Spleen (tissue), 11 donors: ENCODE measurements around the gene TBX4. TPM values are rescaled to one million over a fixed set of nuclear protein-coding genes. Genes with fewer than 3 reads are reported as not detected.
"Not testable (repeated sequence)": the region's sequence is repeated elsewhere in the genome, so short reads cannot be mapped to it uniquely, and the experiment has no call there.

ENCODE experiments used
- DNase-seq: peaks from one replicate; pipeline ENCODE4 v3.0.0-alpha.2; 2020
- H3K27ac ChIP-seq, 8 donors: fragments of 200-600 bp; sonication (generic) in 7 of 8; 1 replicate in 4 of 8; 2 replicates in 4 of 8; pipeline versions ENCODE4 v1.5.0 to v1.8.0; 2016 to 2021; ENCODE audit warnings: inconsistent platforms in 4 of 8, mild to moderate bottlenecking in 4 of 8, moderate library complexity in 1 of 8
- H3K27me3 ChIP-seq, 7 donors: fragments of 200-600 bp; sonication (generic) in 6 of 7; replicated peaks in 1 of 7; 1 replicate in 4 of 7; 2 replicates in 3 of 7; pipeline versions ENCODE4 v1.5.0 to v1.8.0; 2016 to 2021; ENCODE audit warnings: inconsistent platforms in 3 of 7, mild to moderate bottlenecking in 1 of 7
- H3K36me3 ChIP-seq, 6 donors: fragments of 200-600 bp; sonication (generic) in 5 of 6; 1 replicate in 4 of 6; 2 replicates in 2 of 6; pipeline versions ENCODE4 v1.5.0 to v1.8.0; 2016 to 2021; ENCODE audit warnings: inconsistent platforms in 2 of 6
- H3K4me1 ChIP-seq, 6 donors: fragments of 200-600 bp; sonication (generic) in 5 of 6; 1 replicate in 3 of 6; 2 replicates in 3 of 6; pipeline versions ENCODE4 v1.5.0 to v1.8.0; 2016 to 2021; ENCODE audit warnings: inconsistent platforms in 3 of 6
- H3K4me3 ChIP-seq, 8 donors: fragments of 200-600 bp; sonication (generic) in 7 of 8; 1 replicate in 4 of 8; 2 replicates in 4 of 8; pipeline versions ENCODE4 v1.5.0 to v1.8.0; 2016 to 2021; ENCODE audit warnings: inconsistent platforms in 4 of 8, mild to moderate bottlenecking in 4 of 8, moderate library complexity in 2 of 8
- H3K9me3 ChIP-seq, 8 donors: fragments of 200-600 bp; sonication (generic) in 7 of 8; 1 replicate in 4 of 8; 2 replicates in 4 of 8; pipeline versions ENCODE4 v1.5.0 to v1.8.0; 2016 to 2021; ENCODE audit warnings: inconsistent platforms in 4 of 8
- CTCF ChIP-seq, 11 experiments: fragments of 200-600 bp in 7 of 11; fragments of 450-650 bp in 4 of 11; sonication (generic) in 4 of 11; IDR thresholded peaks in 8 of 11; conservative IDR thresholded peaks in 3 of 11; 1 replicate in 7 of 11; 2 replicates in 4 of 11; pipeline versions ENCODE4 v1.4.0 to v1.8.0; 2016 to 2021; ENCODE audit warnings: antibody characterized with exemption in 11 of 11, inconsistent platforms in 4 of 11, mild to moderate bottlenecking in 1 of 11
- POLR2A ChIP-seq, 3 donors: fragments of 450-650 bp; IDR thresholded peaks; one replicate each; pipeline ENCODE4 v1.5.1; 2017; ENCODE audit warnings: antibody characterized with exemption in 3 of 3, mild to moderate bottlenecking in 1 of 3
- POLR2AphosphoS5 ChIP-seq, 3 donors: sonication (generic); formaldehyde crosslinking; IDR thresholded peaks; one replicate each; pipeline ENCODE4 v1.5.1; 2017; ENCODE audit warnings: antibody characterized with exemption in 3 of 3
- WGBS, 5 donors: extraction: QIAGEN DNeasy Blood & Tissue Kit in 3 of 5; methylation state at CpG; one replicate each; pipeline versions ENCODE4 v1.1.5 to v1.1.7; 2013 to 2018; 5-methylcytosine and 5-hydroxymethylcytosine counted together
- intact Hi-C: fragments of 100-400 bp; cut with DNase I; formaldehyde crosslinking; loops from one replicate; pipeline ENCODE4 v1.15.0; 2023; ENCODE audit warnings: low total_unique reads
- polyA plus RNA-seq, 3 donors: library from polyadenylated mRNA; stranded (reverse); fragments of 200-250 nt; gene quantifications; one replicate each; pipeline ENCODE4 v1.2.1, GENCODE V29; 2013
- total RNA-seq, 7 donors: library from RNA; depleted of rRNA in 3 of 7; stranded (reverse); fragments of >200 nt in 3 of 7; fragmentation: NEBNext Ultra II Directional in 4 of 7; extraction: Animal tissue kit (Norgen Biotek cat#: 25700) in 4 of 7; gene quantifications; one replicate each; pipeline versions ENCODE4 v1.1.0 to v1.2.1, GENCODE V29; 2016 to 2021
- donor health status: healthy with polysubstance abuse.
- donor health status: DM: no; HTN: no; CAD: no; lungs with moderate emphysema.
- donor health status: DM: no; HTN: no; CAD: no.
- donor health status: Bipolar disorder and iron deficiency.
- donor health status: healthy.
- donor health status: DM: no; HTN: no; CAD: no.
- donor health status: DM: yes; HTN: yes; CAD: no.

TBX4 gene
- total and polyA plus RNA-seq, 10 donors, result not detected

GRCh38 chr17:61448042-61448441 is 4.2 kb upstream of the TBX4 start:
- 67 to 89% (median 72%) methylated on average over 2 of the region's 2 CpGs for WGBS, 5 donors

GRCh38 chr17:61449140-61449539 is 3.1 kb upstream of the TBX4 start:
- intact Hi-C loops, result not testable (repeated sequence)
- peaks cover 0 to 98% (median 44%) of the 10 kb centered on the region in 7 donors for H3K27me3 ChIP-seq

More at GRCh38 chr17:61448042-61448441, 4.2 kb upstream of the TBX4 start:
- H3K27ac ChIP-seq, result no peak overlapping the region
- no peak for TF ChIP-seq POLR2A (IDR thresholded peaks at IDR 0.05)
- TF ChIP-seq CTCF (IDR thresholded peaks at IDR 0.05 in 8 of 11, conservative IDR thresholded peaks at IDR 0.05 in 3 of 11), result no peak
- no peak for TF ChIP-seq POLR2AphosphoS5 (IDR thresholded peaks at IDR 0.05)
- H3K36me3 ChIP-seq, result no peaks in the 10 kb centered on the region
- H3K27me3 ChIP-seq, result peaks cover 0 to 98% (median 37%) of the 10 kb centered on the region in 7 donors
- H3K4me3 ChIP-seq, result no peak overlapping the region
- peaks cover 7 to 21% (median 16%) of the 10 kb centered on the region in 6 donors for H3K4me1 ChIP-seq
- H3K9me3 ChIP-seq, result no peaks in the 10 kb centered on the region
- no peak for DNase-seq
- intact Hi-C loops, result no loop called here

GRCh38 chr17:61449707-61450640 is 2.2 kb upstream of the TBX4 start:
- 74 to 84% (median 82%) methylated on average over 9 of the region's 9 CpGs for WGBS, 5 donors
- H3K4me3 ChIP-seq, result no peak overlapping the region
- DNase-seq, result no peak
- intact Hi-C loops, result no loop called here
- H3K36me3 ChIP-seq, result no peaks in the 10 kb centered on the region
- no peak overlapping the region for H3K27ac ChIP-seq
- TF ChIP-seq CTCF (IDR thresholded peaks at IDR 0.05 in 8 of 11, conservative IDR thresholded peaks at IDR 0.05 in 3 of 11) (no peak), POLR2A (IDR thresholded peaks at IDR 0.05) (no peak), POLR2AphosphoS5 (IDR thresholded peaks at IDR 0.05) (no peak)
- H3K27me3 ChIP-seq, result peaks cover 8 to 99% (median 53%) of the 10 kb centered on the region in 7 donors
- peaks cover 13 to 33% (median 26%) of the 10 kb centered on the region in 6 donors for H3K4me1 ChIP-seq
- no peaks in the 10 kb centered on the region for H3K9me3 ChIP-seq

More at GRCh38 chr17:61449140-61449539, 3.1 kb upstream of the TBX4 start:
- H3K4me1 ChIP-seq, result peaks cover 7 to 25% (median 20%) of the 10 kb centered on the region in 6 donors
- H3K27ac ChIP-seq, H3K4me3 ChIP-seq, H3K36me3 ChIP-seq, H3K9me3 ChIP-seq, DNase-seq: not testable (repeated sequence)
- 80 to 96% (median 86%) methylated on average over 4 of the region's 4 CpGs for WGBS, 5 donors

- DNase-seq, result no peak
- TF ChIP-seq CTCF (IDR thresholded peaks at IDR 0.05 in 8 of 11, conservative IDR thresholded peaks at IDR 0.05 in 3 of 11) (no peak), POLR2A (IDR thresholded peaks at IDR 0.05) (no peak)
- intact Hi-C loops, result no loop called here
- H3K27me3 ChIP-seq, result peaks cover 16 to 99% (median 62%) of the 10 kb centered on the region in 7 donors
- no peaks in the 10 kb centered on the region for H3K9me3 ChIP-seq
- peaks cover 13 to 41% (median 27%) of the 10 kb centered on the region in 6 donors for H3K4me1 ChIP-seq
- WGBS, 5 donors, result 47 to 54% (median 49%) methylated on average over 19 of the region's 19 CpGs
- H3K27ac ChIP-seq, result no peak overlapping the region
- peak overlapping the region in 3 of 8 donors; percentile 29 to 60 (median 32) for H3K4me3 ChIP-seq
- H3K36me3 ChIP-seq, result no peaks in the 10 kb centered on the region
Observed at GRCh38 chr17:61450641-61451537, 1.3 kb upstream of the TBX4 start.
